Measurements from ENCODE around the gene ZDHHC17.

ZDHHC17 gene

DNA sequence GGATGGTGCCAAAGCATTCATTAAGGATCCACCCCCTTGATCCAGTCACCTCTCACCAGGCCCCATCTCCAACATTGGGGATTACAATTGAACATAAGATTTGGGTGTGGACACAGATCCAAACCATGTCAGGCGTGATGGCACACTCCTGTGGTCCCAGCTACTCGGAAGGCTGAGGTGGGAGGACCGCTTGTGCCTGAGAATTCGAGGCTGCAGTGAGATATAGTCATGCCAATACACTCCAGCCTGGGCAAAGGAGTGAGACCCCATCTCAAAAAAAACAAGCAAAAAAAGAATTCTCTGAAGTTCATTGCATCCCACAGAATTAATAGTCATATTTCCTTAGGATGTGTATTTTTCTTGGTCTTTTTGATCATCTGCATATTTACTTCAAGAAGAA lies 34.9 kb downstream of the ZDHHC17 start:
- DNase-seq (ENCODE audit: low read depth): no peak
- TF ChIP-seq, protein P1, sequence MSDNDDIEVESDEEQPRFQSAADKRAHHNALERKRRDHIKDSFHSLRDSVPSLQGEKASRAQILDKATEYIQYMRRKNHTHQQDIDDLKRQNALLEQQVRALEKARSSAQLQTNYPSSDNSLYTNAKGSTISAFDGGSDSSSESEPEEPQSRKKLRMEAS (IDR thresholded peaks at IDR 0.05; ENCODE audit: low read depth, low read length): no peak
- TF ChIP-seq POLR2A (IDR thresholded peaks at IDR 0.05; ENCODE audit: extremely low read depth, insufficient read length) (no peak), MYC (IDR thresholded peaks at IDR 0.05; ENCODE audit: low read depth, low read length) (no peak)
- TF ChIP-seq, protein P2, sequence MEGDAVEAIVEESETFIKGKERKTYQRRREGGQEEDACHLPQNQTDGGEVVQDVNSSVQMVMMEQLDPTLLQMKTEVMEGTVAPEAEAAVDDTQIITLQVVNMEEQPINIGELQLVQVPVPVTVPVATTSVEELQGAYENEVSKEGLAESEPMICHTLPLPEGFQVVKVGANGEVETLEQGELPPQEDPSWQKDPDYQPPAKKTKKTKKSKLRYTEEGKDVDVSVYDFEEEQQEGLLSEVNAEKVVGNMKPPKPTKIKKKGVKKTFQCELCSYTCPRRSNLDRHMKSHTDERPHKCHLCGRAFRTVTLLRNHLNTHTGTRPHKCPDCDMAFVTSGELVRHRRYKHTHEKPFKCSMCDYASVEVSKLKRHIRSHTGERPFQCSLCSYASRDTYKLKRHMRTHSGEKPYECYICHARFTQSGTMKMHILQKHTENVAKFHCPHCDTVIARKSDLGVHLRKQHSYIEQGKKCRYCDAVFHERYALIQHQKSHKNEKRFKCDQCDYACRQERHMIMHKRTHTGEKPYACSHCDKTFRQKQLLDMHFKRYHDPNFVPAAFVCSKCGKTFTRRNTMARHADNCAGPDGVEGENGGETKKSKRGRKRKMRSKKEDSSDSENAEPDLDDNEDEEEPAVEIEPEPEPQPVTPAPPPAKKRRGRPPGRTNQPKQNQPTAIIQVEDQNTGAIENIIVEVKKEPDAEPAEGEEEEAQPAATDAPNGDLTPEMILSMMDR (IDR thresholded peaks at IDR 0.05; ENCODE audit: low read depth, low read length): no peak
- no peak overlapping the region for H3K4me3 ChIP-seq (ENCODE audit: low read depth, low read length)

DNA sequence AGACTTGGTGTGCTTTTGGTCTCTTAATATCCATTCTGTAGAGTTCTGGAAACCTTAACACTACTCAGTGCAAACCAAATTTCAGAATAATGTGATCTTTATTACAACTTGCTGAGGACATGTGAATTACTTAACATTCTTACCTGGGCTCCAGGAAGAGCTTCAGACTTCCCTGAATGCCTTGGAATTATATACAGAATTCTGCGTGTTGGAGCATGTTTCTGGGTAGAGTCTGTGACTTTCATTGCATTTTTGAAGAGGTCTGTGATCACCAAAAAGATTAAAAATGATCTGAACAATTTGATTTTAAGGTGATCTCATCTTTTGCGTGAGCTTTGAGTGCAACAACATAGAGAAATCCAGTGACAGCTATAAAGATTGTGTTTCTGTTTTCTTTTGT lies 35.4 kb downstream of the ZDHHC17 start:
- H3K4me3 ChIP-seq (ENCODE audit: low read depth, low read length): no peak overlapping the region
- no peak for DNase-seq (ENCODE audit: low read depth)
- TF ChIP-seq, protein P2 (IDR thresholded peaks at IDR 0.05; ENCODE audit: low read depth, low read length): no peak
- TF ChIP-seq, protein P1 (IDR thresholded peaks at IDR 0.05; ENCODE audit: low read depth, low read length): no peak
- TF ChIP-seq POLR2A (IDR thresholded peaks at IDR 0.05; ENCODE audit: extremely low read depth, insufficient read length): no peak
- no peak for TF ChIP-seq MYC (IDR thresholded peaks at IDR 0.05; ENCODE audit: low read depth, low read length)

DNA sequence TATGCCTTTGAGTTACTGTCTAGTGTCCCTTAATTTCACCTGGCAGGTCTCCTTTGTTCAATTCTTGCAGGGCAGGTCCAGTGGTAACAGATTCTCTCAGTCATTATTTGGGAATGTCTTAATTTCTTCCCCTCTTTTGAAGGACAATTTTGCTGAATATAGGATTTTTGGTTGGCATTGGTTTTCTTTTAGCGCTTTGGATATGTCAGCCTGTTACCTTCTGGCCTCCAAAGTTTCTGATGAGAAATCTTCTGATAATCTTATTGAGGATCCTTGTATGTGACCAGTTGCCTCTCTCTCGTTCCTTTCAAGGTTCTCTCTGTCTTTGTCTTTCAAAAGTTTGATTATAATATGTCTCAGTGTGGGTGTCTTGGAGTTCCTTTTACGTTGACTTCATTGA lies 38.1 kb downstream of the ZDHHC17 start:
- H3K4me3 ChIP-seq (ENCODE audit: low read depth, low read length): no peak overlapping the region
- no peak for DNase-seq (ENCODE audit: low read depth)
- TF ChIP-seq, protein P2 (IDR thresholded peaks at IDR 0.05; ENCODE audit: low read depth, low read length): no peak
- TF ChIP-seq, protein P1 (IDR thresholded peaks at IDR 0.05; ENCODE audit: low read depth, low read length): no peak
- TF ChIP-seq MYC (IDR thresholded peaks at IDR 0.05; ENCODE audit: low read depth, low read length) (no peak), POLR2A (IDR thresholded peaks at IDR 0.05; ENCODE audit: extremely low read depth, insufficient read length) (no peak)

DNA sequence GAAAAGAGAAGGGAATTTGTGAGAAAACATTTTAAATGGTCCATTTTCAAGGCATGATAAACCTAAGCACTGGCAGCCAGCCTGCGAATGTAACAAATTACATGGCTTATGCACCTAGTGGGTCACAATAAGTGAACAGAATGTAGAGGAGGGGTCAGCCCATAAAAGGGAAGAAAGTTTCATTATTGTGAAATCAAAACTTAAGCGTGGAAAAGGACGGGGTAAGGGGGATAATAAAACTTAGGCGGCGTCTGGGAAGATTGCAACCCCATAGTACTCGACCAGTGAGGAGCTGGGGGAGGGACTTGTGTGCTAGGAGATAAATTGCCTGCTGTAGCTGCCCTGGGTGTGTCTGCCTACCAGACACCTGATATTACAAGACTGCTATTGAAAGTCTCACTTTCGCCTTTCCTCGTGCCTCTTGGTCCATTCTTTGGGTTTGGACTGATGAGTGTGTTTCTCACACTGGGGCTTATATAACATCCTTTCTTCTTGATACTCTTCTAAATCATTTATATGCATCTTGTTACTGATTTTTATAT lies 40.6 kb downstream of the ZDHHC17 start:
- H3K4me3 ChIP-seq (ENCODE audit: low read depth, low read length): no peak overlapping the region
- DNase-seq (ENCODE audit: low read depth): peak; percentile 19
- TF ChIP-seq, protein P2 (IDR thresholded peaks at IDR 0.05; ENCODE audit: low read depth, low read length): no peak
- TF ChIP-seq POLR2A (IDR thresholded peaks at IDR 0.05; ENCODE audit: extremely low read depth, insufficient read length) (no peak), MYC (IDR thresholded peaks at IDR 0.05; ENCODE audit: low read depth, low read length) (no peak)
- TF ChIP-seq, protein P1 (IDR thresholded peaks at IDR 0.05; ENCODE audit: low read depth, low read length): no peak

DNA sequence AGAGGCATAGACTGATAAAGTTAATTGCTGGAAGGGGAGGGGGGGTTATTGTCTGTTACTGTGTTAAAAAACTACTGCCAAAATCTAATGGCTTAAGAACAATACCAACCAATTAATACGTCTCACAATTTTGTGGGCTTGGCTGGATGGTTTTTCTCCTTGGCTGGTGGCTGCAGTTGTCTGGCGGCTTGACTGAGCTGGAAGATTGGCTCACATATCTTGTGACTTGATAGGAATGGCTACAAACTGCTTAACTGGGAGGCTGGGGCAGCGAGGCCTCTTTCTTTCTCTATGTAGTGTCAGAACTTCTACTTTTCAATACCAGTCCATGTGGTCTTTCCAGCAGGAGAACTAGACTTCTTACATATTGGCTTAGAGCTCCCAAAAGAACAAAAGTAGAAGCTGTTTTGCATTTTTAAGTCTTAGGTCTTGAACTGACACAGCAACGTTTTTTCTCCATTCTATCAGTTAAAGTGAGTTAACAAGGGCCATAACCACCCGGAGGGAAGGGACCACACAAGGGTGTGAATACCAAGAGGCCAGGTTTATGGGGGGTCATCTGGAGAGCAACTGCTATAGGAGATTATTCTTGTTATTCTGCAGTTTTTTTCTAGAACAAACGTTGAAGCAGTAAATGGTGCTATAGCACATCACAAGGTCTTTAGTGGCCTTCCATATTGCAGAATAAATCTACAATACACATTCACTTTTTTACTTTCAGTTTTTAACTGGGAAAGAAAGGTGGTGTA lies 46.9 kb downstream of the ZDHHC17 start:
- TF ChIP-seq, protein P2 (IDR thresholded peaks at IDR 0.05; ENCODE audit: low read depth, low read length): no peak
- TF ChIP-seq MYC (IDR thresholded peaks at IDR 0.05; ENCODE audit: low read depth, low read length): no peak
- no peak for TF ChIP-seq POLR2A (IDR thresholded peaks at IDR 0.05; ENCODE audit: extremely low read depth, insufficient read length)
- TF ChIP-seq, protein P1 (IDR thresholded peaks at IDR 0.05; ENCODE audit: low read depth, low read length): no peak
- H3K4me3 ChIP-seq (ENCODE audit: low read depth, low read length): no peak overlapping the region
- DNase-seq (ENCODE audit: low read depth): no peak
